ENCODE data around the gene UBB.
A peak's percentile ranks its signal among the peaks of the same experiment; 100 is the strongest.
"Not testable (repeated sequence)": the region's sequence is repeated elsewhere in the genome, so short reads cannot be mapped to it uniquely, and the experiment has no call there.

Gene UBB

GRCh38 chr17:16377941-16378341 lies 3.0 kb upstream of the UBB start:
- no peak for DNase-seq

- DNase-seq, result no peak
Measured at GRCh38 chr17:16378636-16379282, 2.1 kb upstream of the UBB start.

- no peak for DNase-seq
Measured at GRCh38 chr17:16379654-16380053, 1.2 kb upstream of the UBB start.

- DNase-seq, result peak in 2 of 5 experiments; percentile 10 to 13
Measured at GRCh38 chr17:16381496-16381820, 567 bp downstream of the UBB start.

- DNase-seq, result no peak
Measured at GRCh38 chr17:16383216-16383615, 2.3 kb downstream of the UBB start.

GRCh38 chr17:16383772-16384287 lies 2.9 kb downstream of the UBB start:
- no peak for DNase-seq

- no peak for DNase-seq
Measured at GRCh38 chr17:16384557-16384956, 3.7 kb downstream of the UBB start.

GRCh38 chr17:16386126-16386507 lies 5.2 kb downstream of the UBB start:
- DNase-seq, result not testable (repeated sequence)

- no peak for DNase-seq
Measured at GRCh38 chr17:16391451-16391850, 10.6 kb downstream of the UBB start.

- DNase-seq, result not testable (repeated sequence)
Measured at GRCh38 chr17:16392491-16392890, 11.6 kb downstream of the UBB start.

- DNase-seq, result not testable (repeated sequence)
Measured at GRCh38 chr17:16395887-16396286, 15.0 kb downstream of the UBB start.

- not testable (repeated sequence) for DNase-seq
Measured at GRCh38 chr17:16396693-16397092, 15.8 kb downstream of the UBB start.

GRCh38 chr17:16398270-16399267 lies 17.7 kb downstream of the UBB start:
- peak in 1 of 5 experiments; percentile 90 for DNase-seq

GRCh38 chr17:16403847-16404246 lies 23.0 kb downstream of the UBB start:
- not testable (repeated sequence) for DNase-seq

- no peak for DNase-seq
Measured at GRCh38 chr17:16406742-16407674, 26.1 kb downstream of the UBB start.

GRCh38 chr17:16407911-16408588 lies 27.2 kb downstream of the UBB start:
- DNase-seq, result no peak

GRCh38 chr17:16415031-16415924 lies 34.4 kb downstream of the UBB start, which contains the start of gene TRPV2:
TSS of gene TRPV2 (plus strand) at chr17:16415571. CDS start at chr17:16417669, 2,098 bp downstream.
- peak in 4 of 5 experiments; percentile 14 to 77 (median 32) for DNase-seq

- no peak for DNase-seq
Measured at GRCh38 chr17:16417399-16417798, 36.5 kb downstream of the UBB start.

- DNase-seq, result no peak
Measured at GRCh38 chr17:16417896-16418684, 37.2 kb downstream of the UBB start.

- peak in 1 of 5 experiments; percentile 24 for DNase-seq
Measured at GRCh38 chr17:16418685-16419068, 37.8 kb downstream of the UBB start.
